Epithelial cell of esophagus (primary cell): Measurements from ENCODE around the gene GMPR2.

ENCODE experiments used
- DNase-seq: peaks from one replicate; pipeline ENCODE4 v3.0.0; 2010; ENCODE audit warnings: low read depth
- H3K4me3 ChIP-seq: 2 replicates; pipeline ENCODE4 v1.5.1; 2011; ENCODE audit warnings: mild to moderate bottlenecking, low read length, control low read depth
- CTCF ChIP-seq: IDR thresholded peaks from 2 replicates; pipeline ENCODE4 v1.5.1; 2011; ENCODE audit warnings: low read depth, mild to moderate bottlenecking, low read length, control low read depth, inconsistent platforms; ENCODE audit not compliant: insufficient read depth; ENCODE audit errors: missing control alignments

The GMPR2 gene

GRCh38 chr14:24277606-24278321, 45.0 kb downstream of the GMPR2 start:
- H3K4me3 ChIP-seq, result no peak overlapping the region
- DNase-seq, result no peak
- TF ChIP-seq CTCF, result no peak

GRCh38 chr14:24278424-24278823, 45.7 kb downstream of the GMPR2 start:
- no peak for TF ChIP-seq CTCF
- no peak for DNase-seq
- no peak overlapping the region for H3K4me3 ChIP-seq

GRCh38 chr14:24279301-24280186, 46.8 kb downstream of the GMPR2 start:
- H3K4me3 ChIP-seq, result no peak overlapping the region
- peak; percentile 89 for DNase-seq
- TF ChIP-seq CTCF, result peak; percentile 60

- no peak overlapping the region for H3K4me3 ChIP-seq
- TF ChIP-seq CTCF, result no peak
- DNase-seq, result peak; percentile 54
Measured at GRCh38 chr14:24280797-24281460, 48.2 kb downstream of the GMPR2 start.

- no peak for DNase-seq
- no peak overlapping the region for H3K4me3 ChIP-seq
- TF ChIP-seq CTCF, result no peak
Measured at GRCh38 chr14:24281636-24282035, 48.9 kb downstream of the GMPR2 start.

GRCh38 chr14:24282736-24283135, 50.0 kb downstream of the GMPR2 start:
- no peak for DNase-seq
- TF ChIP-seq CTCF, result no peak
- no peak overlapping the region for H3K4me3 ChIP-seq
